ENCODE results near the gene PKDREJ.

GRCh38 chr22:46240506-46240905 lies 22.6 kb downstream of the PKDREJ start:
- TF ChIP-seq POLR2AphosphoS5 (IDR thresholded peaks at IDR 0.05) (no peak), CTCF (IDR thresholded peaks at IDR 0.05) (no peak), EP300 (IDR thresholded peaks at IDR 0.05; ENCODE audit: low read depth) (no peak), POLR2A (IDR thresholded peaks at IDR 0.05) (no peak)
